Hindlimb muscle (tissue), 1 donor: ENCODE data around the gene SUSD2. TPM values are rescaled to one million over a fixed set of nuclear protein-coding genes. Genes with fewer than 3 reads are reported as not detected.
"Not testable (repeated sequence)": the region's sequence is repeated elsewhere in the genome, so short reads cannot be mapped to it uniquely, and the experiment has no call there.

ENCODE experiments used
- DNase-seq: peaks from one replicate; pipeline ENCODE4 v3.0.0-alpha.2; 2013
- polyA plus RNA-seq: library from polyadenylated mRNA; unstranded; fragments of 120-200 nt; gene quantifications from one replicate; pipeline ENCODE4 v1.2.1, GENCODE V29; 2013; ENCODE audit not compliant: insufficient read length

The SUSD2 gene, protein sequence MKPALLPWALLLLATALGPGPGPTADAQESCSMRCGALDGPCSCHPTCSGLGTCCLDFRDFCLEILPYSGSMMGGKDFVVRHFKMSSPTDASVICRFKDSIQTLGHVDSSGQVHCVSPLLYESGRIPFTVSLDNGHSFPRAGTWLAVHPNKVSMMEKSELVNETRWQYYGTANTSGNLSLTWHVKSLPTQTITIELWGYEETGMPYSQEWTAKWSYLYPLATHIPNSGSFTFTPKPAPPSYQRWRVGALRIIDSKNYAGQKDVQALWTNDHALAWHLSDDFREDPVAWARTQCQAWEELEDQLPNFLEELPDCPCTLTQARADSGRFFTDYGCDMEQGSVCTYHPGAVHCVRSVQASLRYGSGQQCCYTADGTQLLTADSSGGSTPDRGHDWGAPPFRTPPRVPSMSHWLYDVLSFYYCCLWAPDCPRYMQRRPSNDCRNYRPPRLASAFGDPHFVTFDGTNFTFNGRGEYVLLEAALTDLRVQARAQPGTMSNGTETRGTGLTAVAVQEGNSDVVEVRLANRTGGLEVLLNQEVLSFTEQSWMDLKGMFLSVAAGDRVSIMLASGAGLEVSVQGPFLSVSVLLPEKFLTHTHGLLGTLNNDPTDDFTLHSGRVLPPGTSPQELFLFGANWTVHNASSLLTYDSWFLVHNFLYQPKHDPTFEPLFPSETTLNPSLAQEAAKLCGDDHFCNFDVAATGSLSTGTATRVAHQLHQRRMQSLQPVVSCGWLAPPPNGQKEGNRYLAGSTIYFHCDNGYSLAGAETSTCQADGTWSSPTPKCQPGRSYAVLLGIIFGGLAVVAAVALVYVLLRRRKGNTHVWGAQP
- 0.85 TPM for polyA plus RNA-seq

DNA sequence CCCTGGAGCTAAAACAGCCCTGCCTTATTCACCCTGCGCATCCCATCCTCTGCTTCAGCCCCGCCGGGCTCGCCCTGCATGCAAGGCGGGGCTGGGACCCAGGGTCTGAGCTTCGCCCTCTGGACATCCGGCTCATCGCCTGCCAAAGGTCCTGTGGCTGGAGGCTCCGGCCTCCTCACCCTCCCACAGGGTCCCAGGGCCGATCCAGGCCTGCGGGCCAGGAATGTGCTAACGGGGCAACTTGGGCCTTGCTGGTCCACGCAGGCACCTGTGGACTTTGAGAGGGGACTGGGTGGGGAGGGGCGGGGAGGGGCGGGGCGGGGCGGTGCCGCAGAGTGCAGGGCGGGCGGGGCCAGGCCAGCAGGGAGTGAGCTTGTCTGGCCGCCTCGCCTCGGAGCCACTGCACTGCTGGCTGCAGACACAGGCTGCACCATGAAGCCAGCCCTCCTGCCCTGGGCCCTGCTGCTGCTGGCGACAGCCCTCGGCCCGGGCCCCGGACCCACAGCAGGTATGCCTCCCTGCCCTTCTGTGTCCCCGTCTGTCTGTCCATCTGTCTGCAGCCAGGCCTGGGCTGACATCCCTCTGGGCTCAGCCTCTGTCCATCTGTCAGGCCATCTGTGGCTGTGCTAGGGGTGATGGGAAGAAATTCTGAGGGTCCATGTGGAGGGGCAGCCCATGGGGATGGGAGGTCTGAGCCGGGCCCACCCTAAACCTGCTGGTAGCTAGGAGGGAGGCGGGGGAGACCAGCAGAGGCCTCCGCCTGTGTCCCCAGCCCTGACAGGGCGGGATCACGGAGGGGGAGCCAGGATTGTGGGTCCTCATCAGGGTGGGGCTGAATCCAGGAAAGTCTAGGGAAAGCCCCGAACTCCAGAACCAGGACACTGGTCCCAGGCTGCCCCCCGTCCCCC, at the start of gene SUSD2:
TSS of gene SUSD2 (plus strand) at position 400 of the 908 bp plus-strand sequence. CDS start at position 433, 33 bp downstream.
- DNase-seq: no peak

DNA sequence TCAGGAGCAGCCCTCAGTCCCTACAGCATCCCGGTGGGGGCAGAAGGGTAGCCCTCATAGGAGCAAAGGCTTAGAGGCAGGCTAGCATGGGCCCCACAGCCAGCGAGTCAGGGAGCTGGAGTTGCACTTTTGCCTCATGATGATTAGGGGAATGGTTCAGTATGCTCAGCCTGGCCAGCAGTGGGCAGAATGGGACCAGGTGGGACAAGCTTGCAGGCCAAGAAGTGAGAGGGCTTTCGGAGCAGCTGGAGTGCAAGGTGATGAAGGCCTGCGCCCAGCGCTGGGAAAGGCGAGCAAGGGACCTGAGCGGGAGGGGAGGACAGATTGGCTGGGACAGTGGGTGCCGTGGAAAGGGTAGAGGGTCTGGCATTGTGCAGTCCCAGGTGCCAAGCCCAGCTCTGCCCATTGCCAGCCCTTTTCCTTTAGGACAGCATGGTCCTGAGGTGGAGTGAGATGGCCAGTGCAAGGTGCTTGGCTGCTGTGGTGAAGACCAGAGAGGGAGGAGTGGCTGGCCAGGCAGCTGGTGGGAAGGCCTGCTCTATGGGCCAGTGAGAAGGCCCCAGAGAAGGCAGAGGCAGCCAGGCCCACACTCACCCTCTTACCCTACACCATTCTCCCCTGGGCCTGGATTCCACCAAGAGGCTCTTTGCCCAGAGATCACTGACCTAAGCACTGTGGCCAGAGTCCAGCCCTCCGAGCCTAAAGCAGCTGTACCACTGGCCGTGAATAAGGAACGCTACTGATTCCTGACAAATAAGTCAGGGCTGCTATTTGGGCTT, 47.9 kb upstream of the SUSD2 start:
- no peak for DNase-seq

- peak; percentile 74 for DNase-seq
Observed at GRCh38 chr22:24134090-24134846, 47.0 kb upstream of the SUSD2 start.

DNA sequence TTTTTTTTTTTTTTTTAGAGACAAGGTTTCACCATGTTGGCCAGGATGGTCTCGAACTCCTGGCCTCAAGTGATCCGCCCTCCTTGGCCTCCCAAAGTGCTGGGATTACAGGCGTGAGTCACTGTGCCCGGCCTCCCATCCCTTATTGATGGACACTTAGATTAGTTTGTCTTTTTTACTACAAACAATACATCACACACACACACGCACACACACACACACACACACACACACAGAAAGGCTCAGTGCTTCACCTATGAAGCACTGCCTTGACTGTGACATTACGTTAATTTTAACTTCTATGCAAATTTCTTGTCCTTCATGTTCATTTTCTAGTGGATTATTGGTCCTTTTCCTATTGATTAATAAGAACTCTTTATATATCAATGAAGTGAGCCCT, 44.8 kb upstream of the SUSD2 start:
- not testable (repeated sequence) for DNase-seq

DNA sequence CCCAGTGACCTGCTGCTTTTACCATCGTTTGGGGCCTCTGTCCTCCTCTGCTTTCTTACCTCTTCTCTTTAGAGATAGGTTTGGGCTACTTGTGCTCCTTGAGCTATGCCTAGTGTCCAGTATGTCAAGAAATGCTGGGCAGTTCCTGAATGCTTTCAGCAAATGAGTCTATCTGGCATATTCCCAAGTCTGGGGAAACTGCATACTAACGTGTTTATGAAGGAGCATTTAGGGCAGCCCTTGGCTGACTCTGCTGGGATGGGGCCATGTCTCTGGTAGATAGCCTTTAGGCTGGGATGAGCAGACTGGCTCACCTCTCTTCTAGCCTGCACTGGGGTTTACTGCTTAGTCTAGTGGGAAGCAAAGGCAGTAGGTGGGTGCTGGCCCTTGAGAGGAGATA, 43.7 kb upstream of the SUSD2 start:
- no peak for DNase-seq

DNA sequence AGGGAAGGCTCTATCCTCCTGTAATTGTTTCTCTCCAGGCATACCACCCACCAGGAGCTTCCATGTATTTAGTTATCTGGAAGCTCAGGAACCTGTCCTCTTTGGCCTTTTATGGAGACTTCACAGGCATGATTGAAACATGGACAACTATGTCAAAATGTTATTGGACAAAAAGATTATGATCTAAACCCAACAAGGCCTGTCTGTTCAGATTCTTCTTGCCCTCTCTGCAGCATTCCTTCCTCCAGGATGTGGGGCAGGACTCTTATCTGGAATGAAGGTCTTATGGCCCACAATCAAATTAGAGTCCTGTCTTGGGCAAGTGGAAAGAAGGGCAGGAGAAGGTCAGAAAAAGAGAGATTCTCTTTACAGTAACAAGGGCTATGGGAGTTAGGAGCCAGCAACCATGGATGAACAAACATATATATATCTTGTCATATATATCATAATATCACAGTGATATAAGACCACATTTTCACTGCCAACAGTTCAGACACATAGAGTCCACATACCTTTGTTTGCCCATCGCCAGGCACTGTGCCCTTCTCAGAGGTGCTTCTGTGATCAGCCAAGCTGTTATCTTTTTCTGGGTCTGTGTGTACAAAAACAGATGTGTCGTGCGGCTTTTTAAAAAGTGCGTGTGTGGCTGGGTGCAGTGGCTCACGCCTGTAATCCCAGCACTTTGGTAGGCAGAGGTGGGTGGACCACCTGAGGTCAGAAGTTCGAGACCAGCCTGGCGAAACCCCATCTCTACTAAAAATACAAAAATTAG, 42.5 kb upstream of the SUSD2 start:
- no peak for DNase-seq

- DNase-seq: peak; percentile 31
Observed at GRCh38 chr22:24140357-24140756, 40.9 kb upstream of the SUSD2 start.

DNA sequence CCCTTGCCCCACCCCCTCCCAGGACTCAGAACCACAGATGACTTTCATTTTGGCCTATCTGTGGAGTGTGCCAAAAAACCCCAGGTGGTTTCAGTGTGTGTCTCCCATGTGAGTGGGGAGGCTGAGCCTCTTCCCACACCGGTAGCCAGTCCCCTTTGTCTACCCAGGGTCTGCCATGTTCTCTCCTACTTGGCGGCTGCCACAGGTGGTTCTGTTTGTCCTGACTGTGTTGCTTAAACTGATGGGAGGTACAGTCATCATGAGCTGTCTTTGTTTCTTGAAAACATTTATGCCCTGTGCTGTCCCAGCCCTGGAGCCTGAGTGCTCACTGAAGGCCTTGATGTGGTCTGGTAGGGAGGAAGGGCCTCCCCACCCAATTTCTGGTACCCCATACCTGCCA, 39.7 kb upstream of the SUSD2 start:
- DNase-seq: no peak

GRCh38 chr22:24142241-24142640, 39.0 kb upstream of the SUSD2 start:
- no peak for DNase-seq

DNA sequence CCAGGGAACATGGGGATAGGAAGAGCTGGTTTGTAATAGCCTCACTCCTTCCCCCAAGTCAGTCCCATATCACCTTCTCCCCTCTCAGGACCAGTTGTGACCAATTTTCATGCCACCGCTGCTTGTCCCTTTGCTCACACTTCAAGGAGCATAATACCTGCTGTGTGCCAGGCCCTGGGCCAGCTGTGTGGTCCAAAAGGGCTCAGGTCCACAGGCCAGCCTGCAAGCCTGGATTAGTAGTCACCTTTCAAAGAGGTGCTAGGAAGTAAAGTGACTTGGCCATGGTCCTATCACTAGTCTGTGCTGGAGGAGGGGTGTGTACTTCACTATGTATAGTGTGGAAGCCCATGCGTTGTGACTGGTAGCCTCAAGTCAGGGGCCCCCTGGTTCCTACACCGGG, 38.5 kb upstream of the SUSD2 start:
- no peak for DNase-seq

- no peak for DNase-seq
Observed at GRCh38 chr22:24144056-24144777, 37.1 kb upstream of the SUSD2 start.

- DNase-seq: no peak
Observed at GRCh38 chr22:24144778-24145085, 36.6 kb upstream of the SUSD2 start.

DNA sequence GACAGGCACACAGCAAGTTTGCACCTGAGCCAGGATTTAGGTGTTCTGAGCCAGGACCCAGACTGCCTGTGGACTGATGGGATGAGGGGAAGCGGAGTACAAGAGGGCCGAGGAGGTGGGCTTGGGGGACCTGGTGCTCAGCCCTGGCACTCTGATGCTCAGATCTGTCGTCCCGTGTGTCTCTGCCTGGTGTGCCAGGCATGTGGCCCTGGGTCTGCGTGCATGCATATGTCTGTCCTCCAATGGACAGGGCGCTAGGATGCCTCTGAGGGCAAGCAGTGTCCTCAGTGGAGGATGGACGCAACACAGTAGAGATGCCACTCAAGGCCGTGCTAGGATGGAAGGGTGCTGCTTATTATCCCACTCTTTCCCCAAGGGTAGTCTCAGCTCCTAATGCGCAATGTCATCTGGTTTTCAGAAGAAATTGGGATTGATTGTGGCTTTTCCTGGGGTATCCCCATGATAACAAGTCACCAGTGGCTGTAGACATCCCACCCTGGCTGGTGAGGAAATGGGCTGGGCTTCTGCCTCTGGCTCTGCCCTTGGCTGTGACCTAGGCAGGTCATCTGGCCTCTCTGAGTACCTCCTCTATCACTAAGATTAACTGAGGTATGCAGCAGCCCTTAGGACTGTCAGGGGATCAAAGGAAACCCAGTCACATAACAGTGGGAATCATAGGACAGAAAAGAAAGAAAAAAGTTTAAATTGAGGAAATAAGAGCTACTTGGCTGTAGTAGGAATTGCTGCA, 35.7 kb upstream of the SUSD2 start:
- no peak for DNase-seq

DNA sequence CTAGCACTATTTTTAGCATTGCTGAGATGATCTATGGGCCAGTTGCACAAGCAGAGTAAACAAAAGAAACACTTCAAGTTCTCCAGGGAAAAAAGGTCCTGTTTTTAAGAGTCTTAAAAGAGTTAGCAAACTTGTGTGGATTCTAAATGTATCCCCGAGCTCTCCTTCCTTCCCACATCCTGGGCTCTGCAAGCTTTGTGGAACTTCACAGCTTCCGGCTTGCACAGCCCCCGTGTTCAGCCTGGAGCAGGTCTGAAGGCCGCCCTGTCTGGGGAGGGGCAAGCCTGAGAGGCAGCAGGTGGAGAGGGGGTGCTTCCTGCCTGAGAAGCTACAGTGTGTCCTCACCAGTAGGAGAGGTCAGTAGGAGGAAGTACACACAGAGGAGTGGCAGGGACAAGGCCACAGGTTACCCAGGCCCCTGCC, 35.1 kb upstream of the SUSD2 start:
- DNase-seq: peak; percentile 81

DNA sequence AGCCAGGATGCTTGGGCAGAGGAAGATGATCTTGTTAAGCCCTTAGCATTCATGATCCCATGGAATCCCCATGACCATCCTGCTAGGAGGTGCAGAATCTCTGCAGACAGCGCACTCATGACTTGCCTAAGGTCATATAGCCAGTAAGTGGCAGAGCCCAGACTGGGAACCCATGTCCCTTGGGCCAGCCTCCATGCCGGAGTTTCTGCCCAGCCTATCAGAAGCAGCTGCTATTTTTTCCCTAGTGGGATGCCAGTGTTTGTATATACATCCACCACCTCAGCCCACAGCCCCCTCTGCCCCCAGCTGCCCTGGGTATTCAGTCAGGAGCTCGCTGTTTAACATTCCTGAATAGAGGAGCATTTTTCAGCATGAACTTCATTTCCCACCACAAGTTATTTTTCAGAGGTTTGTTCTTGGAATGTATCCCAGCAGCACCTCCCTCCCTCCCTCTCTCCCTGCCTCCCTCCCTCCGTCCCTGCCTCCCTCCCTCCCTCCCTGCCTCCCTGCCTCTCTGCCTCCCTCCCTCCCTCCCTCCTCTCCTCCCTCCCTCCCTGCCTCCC, 34.4 kb upstream of the SUSD2 start:
- DNase-seq: peak; percentile 84

- no peak for DNase-seq
Observed at GRCh38 chr22:24147666-24148065, 33.6 kb upstream of the SUSD2 start.

DNA sequence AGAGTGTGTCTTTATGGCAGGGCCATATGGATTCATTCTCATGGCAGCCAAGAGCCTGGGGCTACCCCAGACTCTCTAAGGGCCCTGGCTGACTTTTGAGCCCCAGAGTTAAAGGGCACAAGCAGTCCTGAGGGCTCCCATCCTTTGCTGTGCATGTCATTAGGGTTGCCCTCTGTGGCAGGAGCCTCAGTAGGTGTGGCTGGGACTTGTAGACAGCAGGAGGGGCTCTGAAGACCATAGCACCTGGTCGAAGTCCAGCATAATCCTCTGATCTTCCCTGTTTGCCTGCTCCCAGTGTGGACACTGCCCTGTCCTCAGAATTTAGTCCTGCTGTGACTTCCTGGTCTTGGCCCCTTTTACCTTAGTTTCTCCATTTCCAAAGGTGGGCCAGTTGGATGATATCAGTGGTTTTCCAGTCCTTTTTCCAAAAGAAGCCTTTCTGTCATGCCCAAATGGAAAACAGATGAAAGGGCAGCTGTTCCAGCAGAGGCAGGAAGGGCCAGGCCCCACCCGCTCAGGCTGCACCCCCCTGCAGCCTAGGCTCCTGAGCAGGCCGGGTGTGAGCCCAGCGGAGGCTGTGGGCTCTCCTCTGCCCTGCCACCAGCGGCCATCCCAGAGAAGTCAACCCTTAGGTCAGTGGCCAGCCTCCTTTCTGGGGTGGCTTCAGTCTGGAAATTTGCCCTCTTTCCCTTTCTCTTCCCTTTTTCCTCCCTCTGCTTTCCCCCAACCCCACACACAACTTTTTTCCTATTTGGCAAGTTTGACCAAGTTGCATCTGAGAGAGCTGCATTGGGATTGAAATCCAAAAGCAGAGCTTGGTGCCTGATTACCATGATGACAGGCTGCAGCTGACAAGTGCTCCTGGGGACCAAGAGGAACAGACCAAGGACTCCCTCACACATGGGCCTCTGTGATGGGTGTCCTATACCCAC, 32.8 kb upstream of the SUSD2 start:
- peak; percentile 70 for DNase-seq
